Astrocyte (in vitro differentiated cells and primary cell): ENCODE data around the gene SSU72. TPM values are rescaled to one million over a fixed set of nuclear protein-coding genes. Genes with fewer than 3 reads are reported as not detected.

ENCODE experiments used
- DNase-seq: peaks from one replicate; pipeline ENCODE4 v3.0.0-alpha.2; 2010; ENCODE audit warnings: low read depth
- FAIRE-seq: peaks from 2 replicates; lab custom pipeline; 2011; peaks lifted over from hg19 to GRCh38; lab: Jason Lieb, UNC
- H2AFZ ChIP-seq: 2 replicates; pipeline ENCODE4 v1.6.0; 2012; ENCODE audit warnings: low read depth, low read length, inconsistent platforms
- H3K27ac ChIP-seq: 2 replicates; pipeline ENCODE4 v1.5.1; 2011; ENCODE audit warnings: low read depth, low read length, inconsistent platforms
- H3K27me3 ChIP-seq: 2 replicates; pipeline ENCODE4 v1.6.0; 2011; ENCODE audit warnings: low read length, inconsistent platforms; ENCODE audit not compliant: insufficient read depth
- H3K36me3 ChIP-seq: 2 replicates; pipeline ENCODE4 v1.5.1; 2011; ENCODE audit warnings: low read length, inconsistent platforms; ENCODE audit not compliant: insufficient read depth
- H3K4me1 ChIP-seq: 2 replicates; pipeline ENCODE4 v1.5.1; 2011; ENCODE audit warnings: low read length, inconsistent platforms; ENCODE audit not compliant: insufficient read depth
- H3K4me2 ChIP-seq: 2 replicates; pipeline ENCODE4 v1.6.0; 2012; ENCODE audit warnings: low read length, inconsistent platforms
- H3K4me3 ChIP-seq: 2 replicates; pipeline ENCODE4 v1.5.1; 2011; ENCODE audit warnings: low read depth, mild to moderate bottlenecking, low read length, inconsistent platforms; ENCODE audit not compliant: insufficient read depth
- H3K79me2 ChIP-seq: 2 replicates; pipeline ENCODE4 v1.6.0; 2012; ENCODE audit warnings: mild to moderate bottlenecking, low read length, inconsistent platforms; ENCODE audit not compliant: insufficient read depth
- H3K9ac ChIP-seq: 2 replicates; pipeline ENCODE4 v1.6.0; 2012; ENCODE audit warnings: mild to moderate bottlenecking, low read length, inconsistent platforms
- H3K9me3 ChIP-seq: 2 replicates; pipeline ENCODE4 v1.5.1; 2012; ENCODE audit warnings: low read depth, mild to moderate bottlenecking, low read length, inconsistent platforms; ENCODE audit not compliant: insufficient read depth
- H4K20me1 ChIP-seq: 2 replicates; pipeline ENCODE4 v1.6.0; 2012; ENCODE audit warnings: low read length, inconsistent platforms; ENCODE audit not compliant: insufficient read depth
- H3K27ac Mint-ChIP-seq: one replicate; pipeline ENCODE4 v1.8.0; 2021; ENCODE audit warnings: mild to moderate bottlenecking, mixed read lengths; ENCODE audit not compliant: unreplicated experiment
- H3K27me3 Mint-ChIP-seq: one replicate; pipeline ENCODE4 v1.8.0; 2021; ENCODE audit warnings: low read depth, mixed read lengths; ENCODE audit not compliant: unreplicated experiment
- H3K36me3 Mint-ChIP-seq: one replicate; pipeline ENCODE4 v1.8.0; 2021; ENCODE audit warnings: low read depth, mixed read lengths; ENCODE audit not compliant: unreplicated experiment
- H3K4me1 Mint-ChIP-seq: one replicate; pipeline ENCODE4 v1.8.0; 2021; ENCODE audit warnings: low read depth, mixed read lengths; ENCODE audit not compliant: unreplicated experiment
- H3K4me3 Mint-ChIP-seq: one replicate; pipeline ENCODE4 v1.8.0; 2021; ENCODE audit warnings: mild to moderate bottlenecking, moderate library complexity, mixed read lengths; ENCODE audit not compliant: unreplicated experiment
- H3K9me3 Mint-ChIP-seq: one replicate; pipeline ENCODE4 v1.8.0; 2021; ENCODE audit warnings: mild to moderate bottlenecking, mixed read lengths; ENCODE audit not compliant: unreplicated experiment
- EZH2 ChIP-seq: IDR thresholded peaks from 2 replicates; pipeline ENCODE4 v1.6.1; 2012; ENCODE audit warnings: mild to moderate bottlenecking, low read length, inconsistent platforms; ENCODE audit not compliant: insufficient read depth
- total RNA-seq: library from RNA; stranded (reverse); gene quantifications from 2 replicates; pipeline ENCODE4 v1.2.1, GENCODE V29; 2021
- TF ChIP-seq, protein P1 (sequence below): IDR thresholded peaks from 2 replicates; pipeline ENCODE4 v1.5.1; 2011; ENCODE audit warnings: low read depth, mild to moderate bottlenecking, inconsistent platforms, low read length, moderate library complexity; ENCODE audit not compliant: insufficient read depth

Gene SSU72
- total RNA-seq, 1 donor from 2014 or later, result 145 TPM

DNA sequence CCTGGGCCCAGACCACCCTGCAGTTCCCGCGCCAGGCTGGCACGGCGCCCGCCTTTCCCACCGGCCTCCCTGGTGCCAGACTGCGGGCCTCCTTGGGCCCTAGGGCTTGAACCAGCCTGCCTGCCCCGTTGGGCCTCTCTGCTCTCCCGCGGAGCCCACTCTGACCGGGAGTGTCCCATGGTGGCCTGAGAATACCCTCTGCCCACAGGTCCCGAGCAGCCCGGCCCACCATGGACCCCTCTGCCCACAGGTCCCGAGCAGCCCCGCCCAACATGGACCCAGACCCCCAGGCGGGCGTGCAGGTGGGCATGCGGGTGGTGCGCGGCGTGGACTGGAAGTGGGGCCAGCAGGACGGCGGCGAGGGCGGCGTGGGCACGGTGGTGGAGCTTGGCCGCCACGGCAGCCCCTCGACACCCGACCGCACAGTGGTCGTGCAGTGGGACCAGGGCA is 48.5 kb upstream of the SSU72 start:
- Histone ChIP-seq H3K79me2 (peaks cover 6% of the 10 kb centered on the region), H3K27me3 (no peaks in the 10 kb centered on the region), H3K36me3 (no peaks in the 10 kb centered on the region), H3K27ac (no peak overlapping the region), H4K20me1 (peaks cover 50% of the 10 kb centered on the region), H3K4me2 (no peak overlapping the region), H3K4me3 (no peak overlapping the region), H3K9ac (no peak overlapping the region), H3K9me3 (no peaks in the 10 kb centered on the region), H2AFZ (no peak overlapping the region), H3K4me1 (peaks cover 9% of the 10 kb centered on the region)
- H3K27ac Mint-ChIP-seq, result no peak overlapping the region
- no peak overlapping the region for H3K4me3 Mint-ChIP-seq
- no peaks in the 10 kb centered on the region for H3K27me3 Mint-ChIP-seq
- DNase-seq (no peak), FAIRE-seq (no peak)
- no peaks in the 10 kb centered on the region for H3K36me3 Mint-ChIP-seq
- peaks cover 8% of the 10 kb centered on the region for H3K4me1 Mint-ChIP-seq
- H3K9me3 Mint-ChIP-seq, result no peaks in the 10 kb centered on the region
- TF ChIP-seq EZH2, result no peak
- TF ChIP-seq, protein P1, sequence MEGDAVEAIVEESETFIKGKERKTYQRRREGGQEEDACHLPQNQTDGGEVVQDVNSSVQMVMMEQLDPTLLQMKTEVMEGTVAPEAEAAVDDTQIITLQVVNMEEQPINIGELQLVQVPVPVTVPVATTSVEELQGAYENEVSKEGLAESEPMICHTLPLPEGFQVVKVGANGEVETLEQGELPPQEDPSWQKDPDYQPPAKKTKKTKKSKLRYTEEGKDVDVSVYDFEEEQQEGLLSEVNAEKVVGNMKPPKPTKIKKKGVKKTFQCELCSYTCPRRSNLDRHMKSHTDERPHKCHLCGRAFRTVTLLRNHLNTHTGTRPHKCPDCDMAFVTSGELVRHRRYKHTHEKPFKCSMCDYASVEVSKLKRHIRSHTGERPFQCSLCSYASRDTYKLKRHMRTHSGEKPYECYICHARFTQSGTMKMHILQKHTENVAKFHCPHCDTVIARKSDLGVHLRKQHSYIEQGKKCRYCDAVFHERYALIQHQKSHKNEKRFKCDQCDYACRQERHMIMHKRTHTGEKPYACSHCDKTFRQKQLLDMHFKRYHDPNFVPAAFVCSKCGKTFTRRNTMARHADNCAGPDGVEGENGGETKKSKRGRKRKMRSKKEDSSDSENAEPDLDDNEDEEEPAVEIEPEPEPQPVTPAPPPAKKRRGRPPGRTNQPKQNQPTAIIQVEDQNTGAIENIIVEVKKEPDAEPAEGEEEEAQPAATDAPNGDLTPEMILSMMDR, result no peak

DNA sequence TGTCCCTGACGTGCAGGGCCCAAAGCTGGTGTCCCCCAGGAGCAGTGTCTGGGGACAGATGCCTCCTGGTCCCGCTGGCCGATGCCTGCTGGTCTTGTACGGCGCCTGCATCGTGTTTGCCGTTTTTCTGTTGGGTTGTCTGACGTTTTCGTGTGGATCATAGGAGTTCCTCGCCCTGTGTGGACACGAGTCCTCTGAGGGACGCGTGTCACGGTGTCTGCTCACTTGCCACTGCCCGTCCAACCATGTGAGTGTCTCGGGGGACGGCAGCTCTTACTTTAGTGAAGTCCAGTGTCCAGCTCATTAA is 48.1 kb upstream of the SSU72 start:
- FAIRE-seq, result no peak
- no peak overlapping the region for H3K4me3 ChIP-seq
- peaks cover 10% of the 10 kb centered on the region for H3K79me2 ChIP-seq
- H4K20me1 ChIP-seq, result peaks cover 54% of the 10 kb centered on the region
- H3K27ac Mint-ChIP-seq, result peak overlapping the region; percentile 14
- no peaks in the 10 kb centered on the region for H3K9me3 Mint-ChIP-seq
- no peak overlapping the region for H3K4me3 Mint-ChIP-seq
- no peak overlapping the region for H3K27ac ChIP-seq
- H3K27me3 ChIP-seq, result no peaks in the 10 kb centered on the region
- peaks cover under 1% of the 10 kb centered on the region for H3K36me3 ChIP-seq
- H3K36me3 Mint-ChIP-seq, result no peaks in the 10 kb centered on the region
- H2AFZ ChIP-seq, result no peak overlapping the region
- H3K4me1 ChIP-seq, result peaks cover 9% of the 10 kb centered on the region
- H3K9me3 ChIP-seq, result no peaks in the 10 kb centered on the region
- H3K9ac ChIP-seq, result no peak overlapping the region
- H3K4me1 Mint-ChIP-seq, result peaks cover 8% of the 10 kb centered on the region
- no peak for TF ChIP-seq EZH2
- TF ChIP-seq, protein P1, result no peak
- no peak overlapping the region for H3K4me2 ChIP-seq
- no peaks in the 10 kb centered on the region for H3K27me3 Mint-ChIP-seq
- no peak for DNase-seq

DNA sequence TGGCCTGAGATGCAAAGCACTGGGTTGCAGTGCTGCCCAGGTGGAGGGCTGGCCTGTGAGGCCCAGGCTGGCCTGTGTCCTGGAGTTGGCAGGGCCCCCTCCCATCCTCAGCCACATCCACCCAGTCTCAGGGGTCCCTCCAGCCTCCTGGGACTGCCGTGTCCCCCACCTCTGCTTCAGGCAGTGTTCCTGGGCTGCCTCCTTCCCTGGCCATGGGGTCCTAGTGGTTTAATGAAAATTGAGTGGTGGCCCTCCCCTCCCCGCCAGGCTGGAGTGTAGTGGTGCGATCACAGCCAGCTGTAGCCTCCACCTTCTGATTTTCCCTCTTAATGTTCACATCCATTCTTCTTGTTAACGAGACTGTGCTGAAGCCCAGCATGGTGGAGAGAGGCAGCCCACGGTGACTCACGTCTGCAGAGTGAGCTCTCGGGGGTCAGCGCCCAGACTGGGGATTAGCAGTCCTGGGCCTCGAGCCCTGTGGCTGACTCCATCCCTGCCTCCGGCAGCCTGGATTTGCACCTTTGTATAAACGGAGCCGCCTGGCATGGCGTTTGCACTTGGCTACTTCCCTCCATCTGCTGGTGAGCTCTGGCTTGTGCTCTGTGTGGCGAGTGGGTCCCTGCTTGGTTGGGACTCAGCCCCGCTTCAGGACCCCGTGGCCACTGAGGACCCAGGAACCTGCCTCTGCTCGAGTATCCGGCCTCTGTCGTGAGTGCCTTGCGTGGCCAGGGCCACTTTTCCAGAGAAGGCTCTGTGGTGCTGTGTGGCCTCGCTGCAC is 47.5 kb upstream of the SSU72 start:
- Mint-ChIP-seq H3K4me1 (peaks cover 14% of the 10 kb centered on the region), H3K27ac (peak overlapping the region; percentile 62), H3K9me3 (no peaks in the 10 kb centered on the region), H3K4me3 (no peak overlapping the region), H3K27me3 (no peaks in the 10 kb centered on the region), H3K36me3 (peaks cover 4% of the 10 kb centered on the region)
- H2AFZ ChIP-seq, result no peak overlapping the region
- peaks cover 16% of the 10 kb centered on the region for H3K79me2 ChIP-seq
- H3K4me2 ChIP-seq, result no peak overlapping the region
- H3K9me3 ChIP-seq, result no peaks in the 10 kb centered on the region
- FAIRE-seq, result no peak
- H3K4me1 ChIP-seq, result peaks cover 9% of the 10 kb centered on the region
- no peaks in the 10 kb centered on the region for H3K27me3 ChIP-seq
- TF ChIP-seq EZH2, result no peak
- TF ChIP-seq, protein P1, result no peak
- no peak for DNase-seq
- H4K20me1 ChIP-seq, result peaks cover 60% of the 10 kb centered on the region
- no peak overlapping the region for H3K9ac ChIP-seq
- H3K27ac ChIP-seq, result no peak overlapping the region
- H3K4me3 ChIP-seq, result no peak overlapping the region
- peaks cover 3% of the 10 kb centered on the region for H3K36me3 ChIP-seq
